ENCODE data around the gene FLT3LG. TPM values are rescaled to one million over a fixed set of nuclear protein-coding genes. Genes with fewer than 3 reads are reported as not detected.

The FLT3LG gene
- total and polyA plus RNA-seq, 9 of the 15 experiments (the other 6 are each of a cell fraction or from before 2014, with no cell fraction given): 0.31 to 6.4 (median 1.1) TPM

DNA sequence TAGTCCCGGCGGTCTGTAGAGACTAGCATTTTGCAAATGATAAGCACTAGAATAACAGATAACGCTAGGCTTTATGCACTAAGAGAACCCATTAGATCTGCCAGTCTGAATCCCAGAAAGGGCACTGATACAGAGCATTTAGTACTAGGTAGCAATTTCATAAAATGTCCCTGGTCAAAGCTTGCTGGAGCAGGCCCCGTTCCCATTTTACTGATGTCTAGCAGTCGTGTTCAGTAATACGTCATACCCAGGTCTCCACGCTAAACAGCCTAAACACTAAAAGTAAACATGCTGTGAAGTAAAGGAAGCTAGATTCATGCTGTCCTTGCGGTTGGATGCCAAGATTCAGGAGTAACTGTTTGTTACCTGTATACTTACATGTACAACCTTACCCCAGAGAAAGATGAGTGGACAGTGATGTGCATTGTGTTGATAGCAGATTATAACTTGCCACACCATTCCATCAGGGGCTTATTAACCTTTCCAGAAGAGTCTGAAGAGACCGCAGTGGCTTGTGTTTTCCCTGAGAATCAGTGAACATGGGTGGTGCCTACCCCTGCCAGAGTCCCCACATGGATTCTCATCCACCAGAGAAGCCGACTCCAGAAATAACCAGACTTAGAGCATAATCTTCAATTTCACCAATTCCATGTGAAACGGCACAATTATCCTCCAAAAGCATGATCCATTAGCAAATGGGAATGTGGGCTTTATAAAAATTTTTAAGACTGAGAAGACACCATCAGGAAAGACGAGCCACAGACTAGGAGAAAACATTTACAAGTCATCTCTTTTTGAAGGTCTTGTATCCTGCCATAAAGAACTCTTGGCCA, 18.8 kb downstream of the FLT3LG start (continued):
- TF ChIP-seq PTRF (tag; IDR thresholded peaks at IDR 0.05) (no peak), NELFE (IDR thresholded peaks at IDR 0.05; ENCODE audit: insufficient read depth, insufficient read length) (no peak), STAG1 (CRISPR knock-in tag; IDR thresholded peaks at IDR 0.05; ENCODE audit: borderline replicate concordance) (no peak), ILK (tag; IDR thresholded peaks at IDR 0.05; ENCODE audit: borderline replicate concordance, low read depth) (no peak), RBM39 (optimal IDR thresholded peaks at IDR 0.05; ENCODE audit: low read depth, low read length) (no peak), ZNF830 (CRISPR knock-in tag; IDR thresholded peaks at IDR 0.05) (no peak), ATF1 (CRISPR knock-in tag; IDR thresholded peaks at IDR 0.05) (no peak), ATF1 (tag; IDR thresholded peaks at IDR 0.05) (peak; percentile 42; the same call in 1 of the 2 replicates), U2AF2 (optimal IDR thresholded peaks at IDR 0.05; ENCODE audit: low read depth, low read length) (no peak), ETS2 (tag; IDR thresholded peaks at IDR 0.05; ENCODE audit: borderline replicate concordance, poor library complexity, severe bottlenecking) (no peak), WHSC1 (IDR thresholded peaks at IDR 0.05; ENCODE audit: low read length) (no peak), MAZ (CRISPR knock-in tag; conservative IDR thresholded peaks at IDR 0.05 in 1 of 2, IDR thresholded peaks at IDR 0.05 in 1 of 2) (peak in 1 of 2 experiments; percentile 18; a peak in 1 of 4 replicates), NR2C2 (CRISPR knock-in tag; IDR thresholded peaks at IDR 0.05) (no peak), NR2C2 (tag; IDR thresholded peaks at IDR 0.05) (no peak), BRD9 (IDR thresholded peaks at IDR 0.05; ENCODE audit: low read depth, partially characterized antibody) (no peak), HCFC1 (IDR thresholded peaks at IDR 0.05; ENCODE audit: low read depth, low read length) (no peak)
- TF ChIP-seq, protein P1, sequence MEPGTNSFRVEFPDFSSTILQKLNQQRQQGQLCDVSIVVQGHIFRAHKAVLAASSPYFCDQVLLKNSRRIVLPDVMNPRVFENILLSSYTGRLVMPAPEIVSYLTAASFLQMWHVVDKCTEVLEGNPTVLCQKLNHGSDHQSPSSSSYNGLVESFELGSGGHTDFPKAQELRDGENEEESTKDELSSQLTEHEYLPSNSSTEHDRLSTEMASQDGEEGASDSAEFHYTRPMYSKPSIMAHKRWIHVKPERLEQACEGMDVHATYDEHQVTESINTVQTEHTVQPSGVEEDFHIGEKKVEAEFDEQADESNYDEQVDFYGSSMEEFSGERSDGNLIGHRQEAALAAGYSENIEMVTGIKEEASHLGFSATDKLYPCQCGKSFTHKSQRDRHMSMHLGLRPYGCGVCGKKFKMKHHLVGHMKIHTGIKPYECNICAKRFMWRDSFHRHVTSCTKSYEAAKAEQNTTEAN (CRISPR knock-in tag; IDR thresholded peaks at IDR 0.05): no peak
- TF ChIP-seq, protein P2, sequence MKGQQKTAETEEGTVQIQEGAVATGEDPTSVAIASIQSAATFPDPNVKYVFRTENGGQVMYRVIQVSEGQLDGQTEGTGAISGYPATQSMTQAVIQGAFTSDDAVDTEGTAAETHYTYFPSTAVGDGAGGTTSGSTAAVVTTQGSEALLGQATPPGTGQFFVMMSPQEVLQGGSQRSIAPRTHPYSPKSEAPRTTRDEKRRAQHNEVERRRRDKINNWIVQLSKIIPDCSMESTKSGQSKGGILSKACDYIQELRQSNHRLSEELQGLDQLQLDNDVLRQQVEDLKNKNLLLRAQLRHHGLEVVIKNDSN (CRISPR knock-in tag; IDR thresholded peaks at IDR 0.05): no peak
